ENCODE results near the gene PKN1.

- TF ChIP-seq EZH2 (IDR thresholded peaks at IDR 0.05; ENCODE audit: borderline replicate concordance, low read length) (no peak), CTCF (conservative IDR thresholded peaks at IDR 0.05 in 1 of 2, IDR thresholded peaks at IDR 0.05 in 1 of 2; ENCODE audit: extremely low read depth in 1 of 2, insufficient read depth in 1 of 2, low read depth in 1 of 2, low read length in 2 of 2) (no peak)
Measured at GRCh38 chr19:14470031-14470876, 37.1 kb downstream of the PKN1 start.
